ENCODE measurements around the gene MRPL20. TPM values are rescaled to one million over a fixed set of nuclear protein-coding genes. Genes with fewer than 3 reads are reported as not detected.
"Not testable (repeated sequence)": the region's sequence is repeated elsewhere in the genome, so short reads cannot be mapped to it uniquely, and the experiment has no call there.

MRPL20 gene
- 150 and 246 TPM in 2 replicates for total RNA-seq

DNA sequence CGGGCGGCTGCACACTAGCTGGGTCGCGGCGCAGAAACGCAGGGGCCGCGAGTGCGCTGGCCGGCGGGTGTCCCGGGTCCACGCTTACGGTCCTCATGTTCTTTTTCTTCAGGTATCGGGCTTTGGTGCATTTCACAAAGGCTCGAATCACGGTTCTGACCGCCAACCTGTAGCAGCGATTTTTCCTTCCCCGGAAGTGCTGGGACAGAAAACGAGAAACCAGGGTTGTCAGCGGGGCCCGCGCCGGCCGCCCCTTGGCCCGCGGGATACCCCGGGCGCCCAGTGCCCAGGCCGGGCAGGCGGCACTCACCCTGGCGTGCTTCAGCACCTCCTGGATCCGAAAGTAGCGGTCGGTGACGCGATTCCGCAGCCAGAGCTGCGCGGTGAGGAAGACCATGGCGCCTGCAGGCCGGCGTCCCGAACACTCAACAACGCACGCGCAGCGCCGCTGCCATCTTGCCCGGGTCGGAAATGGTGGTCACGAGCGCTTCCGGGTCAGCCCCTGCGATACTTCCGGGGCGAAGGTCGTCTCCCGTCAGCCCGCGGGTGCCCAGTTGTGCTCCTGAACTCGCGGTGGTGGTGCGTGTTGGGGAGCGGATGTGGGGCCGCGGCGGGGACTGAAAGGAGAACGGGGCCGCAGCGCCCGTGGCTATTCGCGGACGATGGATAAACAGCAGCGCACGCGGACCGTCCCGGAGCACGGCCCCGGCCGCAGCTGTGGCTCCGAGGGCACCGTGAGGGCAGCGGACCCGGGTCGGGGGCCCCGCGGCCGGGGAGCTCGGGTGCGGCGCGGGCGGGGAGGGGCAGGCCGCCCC, at the start of gene MRPL20:
MRPL20 (minus strand) TSS at position 473 of the 815 bp plus-strand sequence; CDS start at position 397, 76 bp downstream.
- no peak for DNase-seq (ENCODE audit: low read depth)
- H3K4me3 ChIP-seq (ENCODE audit: low read depth, low read length): peak within 1 kb of the TSS; percentile 98
- TF ChIP-seq, protein P1, sequence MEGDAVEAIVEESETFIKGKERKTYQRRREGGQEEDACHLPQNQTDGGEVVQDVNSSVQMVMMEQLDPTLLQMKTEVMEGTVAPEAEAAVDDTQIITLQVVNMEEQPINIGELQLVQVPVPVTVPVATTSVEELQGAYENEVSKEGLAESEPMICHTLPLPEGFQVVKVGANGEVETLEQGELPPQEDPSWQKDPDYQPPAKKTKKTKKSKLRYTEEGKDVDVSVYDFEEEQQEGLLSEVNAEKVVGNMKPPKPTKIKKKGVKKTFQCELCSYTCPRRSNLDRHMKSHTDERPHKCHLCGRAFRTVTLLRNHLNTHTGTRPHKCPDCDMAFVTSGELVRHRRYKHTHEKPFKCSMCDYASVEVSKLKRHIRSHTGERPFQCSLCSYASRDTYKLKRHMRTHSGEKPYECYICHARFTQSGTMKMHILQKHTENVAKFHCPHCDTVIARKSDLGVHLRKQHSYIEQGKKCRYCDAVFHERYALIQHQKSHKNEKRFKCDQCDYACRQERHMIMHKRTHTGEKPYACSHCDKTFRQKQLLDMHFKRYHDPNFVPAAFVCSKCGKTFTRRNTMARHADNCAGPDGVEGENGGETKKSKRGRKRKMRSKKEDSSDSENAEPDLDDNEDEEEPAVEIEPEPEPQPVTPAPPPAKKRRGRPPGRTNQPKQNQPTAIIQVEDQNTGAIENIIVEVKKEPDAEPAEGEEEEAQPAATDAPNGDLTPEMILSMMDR (conservative IDR thresholded peaks at IDR 0.05; ENCODE audit: low read depth, low read length): no peak

DNA sequence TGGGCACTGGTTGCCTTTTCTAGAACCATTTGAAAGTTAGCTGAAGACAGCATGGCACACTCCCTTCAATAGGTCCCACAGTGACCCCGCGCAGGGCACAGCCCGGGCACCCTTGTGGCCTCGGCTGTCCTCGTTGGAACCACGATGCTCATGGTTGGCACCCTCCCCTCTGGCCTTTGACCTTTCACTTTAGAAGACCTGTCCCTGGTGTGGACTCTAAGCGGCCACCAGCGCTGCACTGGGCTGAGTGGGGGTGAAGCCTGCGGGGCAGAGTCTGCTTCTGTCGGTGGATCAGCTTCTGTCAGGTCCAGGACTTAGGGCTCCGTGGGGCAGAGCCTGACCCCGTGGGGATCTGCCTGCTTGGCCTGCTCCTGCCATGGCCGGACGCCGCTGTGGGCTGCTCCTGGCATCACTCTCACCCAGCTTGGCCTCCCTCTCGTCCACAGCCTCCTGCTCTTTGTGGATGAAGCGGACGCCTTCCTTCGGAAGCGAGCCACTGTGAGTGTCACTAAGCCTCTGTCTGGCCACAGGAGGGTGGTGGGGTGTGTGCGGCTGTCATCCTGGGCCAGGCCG, 49.7 kb upstream of the MRPL20 start:
- H3K4me3 ChIP-seq (ENCODE audit: low read depth, low read length); DNase-seq (ENCODE audit: low read depth): not testable (repeated sequence)

DNA sequence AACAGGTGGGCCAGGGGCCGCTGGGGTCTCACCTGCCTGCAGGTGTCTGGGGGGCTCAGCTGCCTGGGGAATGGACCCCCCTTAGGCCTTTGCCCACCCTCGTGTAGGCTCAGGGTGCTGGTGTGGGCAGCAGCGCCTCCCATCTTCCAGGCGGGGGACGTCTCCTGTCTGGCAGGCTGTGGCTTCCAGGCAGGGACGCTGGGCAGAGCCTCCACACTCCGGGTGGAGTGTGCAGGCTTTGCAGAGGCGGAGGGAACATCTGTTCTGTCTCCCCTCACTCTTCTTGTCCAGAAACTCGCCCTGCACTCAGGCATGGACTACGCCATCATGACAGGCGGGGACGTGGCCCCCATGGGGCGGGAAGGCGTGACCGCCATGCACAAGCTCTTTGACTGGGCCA, 48.8 kb upstream of the MRPL20 start:
- not testable (repeated sequence) for H3K4me3 ChIP-seq (ENCODE audit: low read depth, low read length); DNase-seq (ENCODE audit: low read depth)

DNA sequence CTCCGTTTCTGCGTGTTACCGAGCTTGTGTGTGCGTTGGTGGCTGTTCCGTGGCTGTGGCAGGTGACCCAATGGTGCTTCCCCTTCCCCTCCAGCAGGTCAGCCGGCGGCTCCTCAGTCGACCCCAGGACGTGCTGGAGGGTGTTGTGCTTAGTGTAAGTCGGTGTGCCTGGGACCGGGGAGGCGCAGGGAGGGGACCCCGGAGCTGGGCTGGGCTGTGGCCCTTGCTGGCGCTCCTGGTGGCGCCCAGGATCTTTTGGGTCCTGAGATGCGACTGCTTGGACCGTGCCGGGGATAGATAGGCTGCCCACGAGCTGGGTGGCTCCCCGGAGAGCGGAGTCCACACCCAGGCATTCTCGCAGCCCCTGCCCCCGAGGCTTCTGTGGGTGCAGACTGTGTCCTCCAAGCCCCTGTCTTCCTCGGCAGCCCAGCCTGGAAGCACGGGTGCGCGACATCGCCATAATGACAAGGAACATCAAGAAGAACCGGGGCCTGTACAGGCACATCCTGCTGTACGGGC, 48.3 kb upstream of the MRPL20 start:
- TF ChIP-seq, protein P1 (conservative IDR thresholded peaks at IDR 0.05; ENCODE audit: low read depth, low read length): no peak
- DNase-seq (ENCODE audit: low read depth): no peak
- H3K4me3 ChIP-seq (ENCODE audit: low read depth, low read length): no peak overlapping the region

DNA sequence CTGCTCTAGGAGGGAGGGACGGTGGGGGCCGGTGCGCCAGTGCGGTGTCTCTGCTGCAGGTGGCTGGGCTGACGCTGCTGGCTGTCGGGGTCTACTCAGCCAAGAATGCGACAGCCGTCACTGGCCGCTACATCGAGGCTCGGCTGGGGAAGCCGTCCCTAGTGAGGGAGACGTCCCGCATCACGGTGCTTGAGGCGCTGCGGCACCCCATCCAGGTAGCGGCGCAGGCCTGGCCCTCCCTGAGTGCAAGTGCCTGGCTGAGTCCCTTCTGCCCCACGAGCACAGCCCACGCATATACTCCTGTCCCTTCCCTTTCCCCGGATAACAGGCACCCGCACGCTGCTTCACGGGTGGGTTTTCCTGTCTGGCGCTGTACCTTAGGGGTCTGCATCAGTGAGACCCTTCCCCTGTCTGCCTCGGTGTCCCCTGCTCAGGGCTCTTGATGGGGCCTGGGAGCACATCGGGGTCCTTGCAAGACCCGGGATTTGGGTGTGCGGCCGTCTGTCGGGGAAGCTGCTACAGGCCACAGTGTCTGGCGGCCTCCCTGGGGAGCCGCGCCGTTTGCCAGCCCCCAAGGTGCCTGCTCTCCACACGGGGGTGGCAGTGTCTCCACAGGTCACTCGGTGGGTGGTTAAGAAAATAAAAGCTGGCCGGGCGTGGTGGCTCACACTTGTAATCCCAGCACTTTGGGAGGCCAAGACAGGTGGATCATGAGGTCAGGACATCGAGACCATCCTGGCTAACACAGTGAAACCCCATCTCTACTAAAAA, 47.4 kb upstream of the MRPL20 start:
- not testable (repeated sequence) for DNase-seq (ENCODE audit: low read depth); H3K4me3 ChIP-seq (ENCODE audit: low read depth, low read length)

DNA sequence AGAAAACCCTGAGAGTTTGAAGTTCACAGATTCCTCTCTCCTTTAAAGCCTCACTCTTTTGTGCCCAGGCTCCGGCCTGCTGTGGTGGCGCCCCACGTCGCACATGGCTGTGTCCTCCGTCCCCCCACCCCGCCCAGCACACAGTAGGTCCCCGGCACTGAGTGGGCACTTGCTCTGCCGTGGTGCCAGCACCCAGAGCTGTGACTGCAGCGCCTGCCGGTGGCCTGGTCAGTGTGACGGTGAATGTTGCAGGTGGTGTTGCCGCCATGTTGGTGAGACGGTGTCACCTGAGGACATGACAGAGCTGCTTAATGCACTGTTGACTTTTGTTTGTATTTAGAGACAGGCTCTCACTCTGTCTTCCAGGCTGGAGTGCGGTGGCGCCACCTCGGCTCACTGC, 45.8 kb upstream of the MRPL20 start:
- H3K4me3 ChIP-seq (ENCODE audit: low read depth, low read length): no peak overlapping the region
- no peak for DNase-seq (ENCODE audit: low read depth)
- TF ChIP-seq, protein P1 (conservative IDR thresholded peaks at IDR 0.05; ENCODE audit: low read depth, low read length): no peak

DNA sequence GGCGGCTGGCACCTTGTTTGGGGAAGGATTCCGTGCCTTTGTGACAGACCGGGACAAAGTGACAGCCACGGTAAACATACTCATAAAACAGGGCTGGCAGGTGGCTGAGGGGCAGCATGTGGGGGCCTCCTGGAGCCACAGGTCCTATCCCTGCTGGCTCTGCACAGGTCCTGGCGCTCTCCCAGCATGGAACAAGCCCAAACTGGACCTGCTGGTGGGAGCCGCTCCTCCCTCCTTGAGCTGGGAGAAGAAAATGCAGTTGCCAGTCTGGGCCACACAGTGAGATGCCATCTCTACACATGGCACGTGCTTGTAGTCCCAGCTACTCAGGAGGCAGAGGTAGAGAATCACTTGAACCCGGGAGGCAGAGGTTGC, 45.3 kb upstream of the MRPL20 start:
- DNase-seq (ENCODE audit: low read depth); H3K4me3 ChIP-seq (ENCODE audit: low read depth, low read length): not testable (repeated sequence)

DNA sequence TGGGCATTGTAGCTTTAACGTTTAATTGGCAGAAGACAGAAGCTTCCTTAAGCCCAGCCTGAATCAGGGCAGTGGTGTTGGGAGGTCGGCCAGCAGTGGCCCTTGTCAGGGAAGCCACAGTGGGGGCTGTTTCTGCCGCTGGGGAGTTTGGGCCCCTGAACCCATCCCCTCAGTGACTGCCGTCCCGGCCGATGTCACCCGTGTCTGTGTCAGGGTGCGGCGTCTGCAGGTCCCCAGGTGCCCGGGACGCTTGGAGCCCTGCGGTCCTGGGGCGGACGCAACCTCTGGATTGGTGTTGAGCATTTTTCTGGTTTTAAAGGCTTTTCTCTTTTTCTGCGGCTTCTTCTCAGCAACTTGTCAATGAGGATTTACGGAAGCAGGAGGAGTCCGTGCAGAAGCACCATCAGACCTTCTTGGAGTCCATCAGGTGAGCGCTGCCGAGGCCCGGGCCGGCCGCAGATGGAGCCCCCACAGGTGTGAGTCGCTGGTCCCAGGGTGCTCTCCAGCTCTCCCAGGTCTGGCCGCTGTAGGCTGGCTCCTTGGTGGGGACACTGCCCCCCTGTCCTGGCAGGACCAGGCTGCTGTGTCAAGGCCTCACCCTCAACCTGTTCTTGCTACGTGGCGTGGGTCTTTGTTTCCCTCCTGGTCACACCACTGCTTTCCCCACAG, 44.7 kb upstream of the MRPL20 start:
- no peak for DNase-seq (ENCODE audit: low read depth)
- H3K4me3 ChIP-seq (ENCODE audit: low read depth, low read length): no peak overlapping the region
- TF ChIP-seq, protein P1 (conservative IDR thresholded peaks at IDR 0.05; ENCODE audit: low read depth, low read length): no peak

DNA sequence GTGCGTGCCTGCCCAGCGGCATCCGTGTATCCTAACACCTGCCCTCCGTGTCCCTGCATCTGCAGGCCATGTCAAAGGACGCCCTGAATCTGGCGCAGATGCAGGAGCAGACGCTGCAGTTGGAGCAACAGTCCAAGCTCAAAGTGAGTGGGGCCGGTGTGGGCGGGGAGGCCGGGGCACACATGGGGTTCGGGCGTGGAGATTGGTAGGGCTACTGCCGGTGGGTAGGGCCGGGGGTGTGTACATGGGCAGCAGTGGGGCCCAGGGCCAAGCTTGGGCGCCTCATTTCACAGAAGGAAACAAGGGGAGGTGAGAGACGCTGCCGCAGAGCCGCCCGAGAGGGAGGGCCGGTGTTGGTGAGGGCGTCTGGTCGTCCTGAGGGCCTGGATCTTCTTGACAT, 43.5 kb upstream of the MRPL20 start:
- DNase-seq (ENCODE audit: low read depth); H3K4me3 ChIP-seq (ENCODE audit: low read depth, low read length): not testable (repeated sequence)
